Cardiac ventricle fibroblast (primary cell): ENCODE results near the gene IFITM5. TPM values are rescaled to one million over a fixed set of nuclear protein-coding genes. Genes with fewer than 3 reads are reported as not detected.

Source experiments
- total RNA-seq: library from RNA; depleted of rRNA; stranded (reverse); fragments of >200 nt; gene quantifications from 2 replicates; pipeline ENCODE4 v1.2.3, GENCODE V29; 2015

The IFITM5 gene
- not detected in 2 replicates for total RNA-seq

GRCh38 chr11:299081-299891, at the start of gene IFITM5:
Gene IFITM5 (minus strand): TSS chr11:299526. CDS start chr11:299490, 36 bp downstream.

GRCh38 chr11:313787-314553, 14.6 kb upstream of the IFITM5 start, which contains the start of gene IFITM1:
Gene IFITM1 (plus strand): TSS chr11:314040. CDS start chr11:314171, 131 bp downstream.

GRCh38 chr11:307766-308708, 8.7 kb upstream of the IFITM5 start, which contains the start of gene IFITM2:
Gene IFITM2 (plus strand): TSS chr11:307816. CDS start chr11:308193, 377 bp downstream.

GRCh38 chr11:288478-289397, 10.6 kb downstream of the IFITM5 start, which contains the start of gene PGGHG:
Gene PGGHG (plus strand): TSS chr11:289126. CDS start chr11:289817, 691 bp downstream.

GRCh38 chr11:278001-278951, 21.1 kb downstream of the IFITM5 start, which contains the start of gene NLRP6:
Gene NLRP6 (plus strand): TSS chr11:278407. CDS start chr11:278570, 163 bp downstream.

Other genes with a start within 250 kb of the IFITM5 start
- not detected in 2 replicates for gene SCGB1C1, start 106.4 kb downstream of the IFITM5 start, total RNA-seq
- gene BET1L, start 92.1 kb downstream of the IFITM5 start, total RNA-seq, result 40.8 and 46.0 TPM in 2 replicates
- 67.6 and 101 TPM in 2 replicates for gene RIC8A, start 91.8 kb downstream of the IFITM5 start, total RNA-seq
- 12.4 and 15.3 TPM in 2 replicates for gene SIRT3, start 63.2 kb downstream of the IFITM5 start, total RNA-seq
- gene PSMD13, start 62.5 kb downstream of the IFITM5 start, total RNA-seq, result 67.0 and 81.2 TPM in 2 replicates
- gene NLRP6, start 21.1 kb downstream of the IFITM5 start, total RNA-seq, result not detected in 2 replicates
- gene PGGHG, start 10.4 kb downstream of the IFITM5 start, total RNA-seq, result 7.7 and 11.5 TPM in 2 replicates
- gene IFITM2, start 8.3 kb upstream of the IFITM5 start, total RNA-seq, result 427 and 562 TPM in 2 replicates
- 393 and 397 TPM in 2 replicates for gene IFITM1, start 14.5 kb upstream of the IFITM5 start, total RNA-seq
- 564 and 629 TPM in 2 replicates for gene IFITM3, start 21.3 kb upstream of the IFITM5 start, total RNA-seq
- 5.1 and 8.8 TPM in 2 replicates for gene B4GALNT4, start 70.0 kb upstream of the IFITM5 start, total RNA-seq
- 0.68 and 3.5 TPM in 2 replicates for gene PKP3, start 94.7 kb upstream of the IFITM5 start, total RNA-seq
- 28.3 and 39.8 TPM in 2 replicates for gene SIGIRR, start 115.5 kb upstream of the IFITM5 start, total RNA-seq
- gene ANO9, start 142.5 kb upstream of the IFITM5 start, total RNA-seq, result not detected in 2 replicates
- gene PTDSS2, start 150.8 kb upstream of the IFITM5 start, total RNA-seq, result 31.2 and 50.2 TPM in 2 replicates
- gene RNH1, start 207.7 kb upstream of the IFITM5 start, total RNA-seq, result 338 and 400 TPM in 2 replicates
- gene HRAS, start 236.1 kb upstream of the IFITM5 start, total RNA-seq, result 20.8 and 27.0 TPM in 2 replicates
- 0.49 and 0.75 TPM in 2 replicates for gene LRRC56, start 238.0 kb upstream of the IFITM5 start, total RNA-seq